ENCODE data around the gene LAMA5. TPM values are rescaled to one million over a fixed set of nuclear protein-coding genes. Genes with fewer than 3 reads are reported as not detected.

Gene LAMA5
- total RNA-seq, 1 experiment from 2014 or later: 321 TPM

DNA sequence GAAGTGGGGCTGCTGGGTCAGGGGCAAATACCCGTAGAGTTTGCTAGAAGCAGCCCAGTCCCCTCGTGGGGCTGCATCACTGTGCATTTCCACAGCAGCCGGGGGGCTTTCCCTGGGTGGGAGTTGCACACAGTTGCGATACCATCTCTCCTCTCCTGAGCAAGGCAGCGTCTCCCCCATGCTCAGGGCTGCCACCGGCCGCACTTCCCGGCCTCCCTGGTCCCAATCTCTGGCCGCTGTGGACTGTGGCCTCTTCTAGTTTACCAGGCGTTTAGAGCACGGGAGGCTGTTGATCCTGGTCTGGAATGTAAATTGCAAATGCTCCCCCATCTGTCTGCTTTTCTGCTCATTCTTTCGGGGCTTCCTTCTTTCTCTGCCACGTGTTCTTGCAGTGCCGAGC, 97.7 kb downstream of the LAMA5 start:
- H3K9me2 ChIP-seq (ENCODE audit: insufficient read depth): no peaks in the 10 kb centered on the region
- ATAC-seq: no peak
- CTCF ChIA-PET: no interaction called here
- TF ChIP-seq FOSL1 (IDR thresholded peaks at IDR 0.05; ENCODE audit: low read depth) (no peak), EGR1 (IDR thresholded peaks at IDR 0.05; ENCODE audit: low read depth) (no peak), SRF (IDR thresholded peaks at IDR 0.05; ENCODE audit: low read depth) (no peak), SIN3A (IDR thresholded peaks at IDR 0.05; ENCODE audit: low read depth) (no peak), SP1 (IDR thresholded peaks at IDR 0.05; ENCODE audit: low read depth) (no peak)
- no peak overlapping the region for H2AFZ ChIP-seq (ENCODE audit: low read depth, low read length, poor library complexity, severe bottlenecking)
- no TSS peak for BruUV-seq (replicated peaks)
- H3K4me3 ChIP-seq (replicated peaks in 1 of 2; ENCODE audit: low read depth in 1 of 2, low read length in 2 of 2): no peak overlapping the region
- H3K9me3 ChIP-seq (ENCODE audit: control insufficient read depth in 1 of 2, insufficient read depth in 1 of 2, low read depth in 1 of 2, low read length in 2 of 2): no peaks in the 10 kb centered on the region
- DNase-seq (ENCODE audit: low read depth, low spot score): no peak
- no peaks in the 10 kb centered on the region for H4K20me1 ChIP-seq (ENCODE audit: insufficient read depth)
- intact Hi-C loops (cut with micrococcal nuclease): no loop called here
- H3K36me3 ChIP-seq (ENCODE audit: control insufficient read depth in 1 of 2, insufficient read depth in 2 of 2, low read length in 2 of 2): peaks cover 0 to 3% of the 10 kb centered on the region in 2 experiments; a peak in 2 of 4 replicates
- no peak overlapping the region for H3K4me2 ChIP-seq (ENCODE audit: low read length)
- POLR2A ChIA-PET: no interaction called here
- RAD21 ChIA-PET (ENCODE audit: low non-redundant PET in 1 of 2, low total read pairs in 2 of 2, uncharacterized antibody in 2 of 2, unreplicated experiment in 2 of 2): no interaction called here
- H3K27ac ChIP-seq (ENCODE audit: low read depth, low read length): no peak overlapping the region
- H3K9ac ChIP-seq (ENCODE audit: low read length): no peak overlapping the region
- no peaks in the 10 kb centered on the region for H3K79me2 ChIP-seq (ENCODE audit: insufficient read depth, low read length)
- no peaks in the 10 kb centered on the region for H3K27me3 ChIP-seq (ENCODE audit: insufficient read depth, low read length)
- H3K4me1 ChIP-seq (ENCODE audit: control insufficient read depth in 1 of 2, insufficient read depth in 2 of 2, low read length in 2 of 2): no peaks in the 10 kb centered on the region

DNA sequence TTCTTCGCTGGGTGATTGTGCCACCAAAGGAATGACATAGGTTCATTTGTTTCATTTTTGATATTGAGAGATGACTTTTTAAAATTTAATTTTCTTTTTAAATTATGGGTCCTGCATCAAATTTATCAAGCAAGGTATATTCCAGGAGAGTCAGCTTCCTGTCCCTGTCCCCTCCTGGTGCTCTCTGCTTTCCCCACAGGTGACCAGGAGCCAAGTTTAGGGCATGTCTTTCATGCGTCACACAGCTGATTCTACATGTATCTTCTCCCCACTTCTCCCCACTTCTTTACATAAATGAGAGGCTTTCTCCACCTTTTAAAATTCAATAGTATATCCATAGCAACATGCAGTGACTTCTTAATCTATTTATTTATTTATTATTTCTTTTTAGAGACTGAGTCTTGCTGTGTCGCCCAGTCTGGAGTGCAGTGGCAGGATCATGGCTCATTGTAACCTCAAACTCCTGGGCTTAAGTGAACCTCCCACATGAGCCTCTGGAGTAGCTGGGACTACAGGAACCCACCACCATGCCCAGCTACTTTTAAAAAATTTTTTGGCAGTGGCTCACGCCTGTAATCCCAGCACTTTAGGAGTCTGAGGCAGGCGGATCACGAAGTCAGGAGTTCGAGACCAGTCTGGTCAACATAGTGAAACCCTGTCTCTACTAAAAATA, 98.7 kb downstream of the LAMA5 start:
- no peak overlapping the region for H2AFZ ChIP-seq (ENCODE audit: low read depth, low read length, poor library complexity, severe bottlenecking)
- CTCF ChIA-PET: no interaction called here
- H3K4me2 ChIP-seq (ENCODE audit: low read length): no peak overlapping the region
- H3K9ac ChIP-seq (ENCODE audit: low read length): no peak overlapping the region
- no peaks in the 10 kb centered on the region for H3K27me3 ChIP-seq (ENCODE audit: insufficient read depth, low read length)
- RAD21 ChIA-PET (ENCODE audit: low non-redundant PET in 1 of 2, low total read pairs in 2 of 2, uncharacterized antibody in 2 of 2, unreplicated experiment in 2 of 2): no interaction called here
- no peaks in the 10 kb centered on the region for H4K20me1 ChIP-seq (ENCODE audit: insufficient read depth)
- BruUV-seq (replicated peaks): no TSS peak
- TF ChIP-seq, protein P1, sequence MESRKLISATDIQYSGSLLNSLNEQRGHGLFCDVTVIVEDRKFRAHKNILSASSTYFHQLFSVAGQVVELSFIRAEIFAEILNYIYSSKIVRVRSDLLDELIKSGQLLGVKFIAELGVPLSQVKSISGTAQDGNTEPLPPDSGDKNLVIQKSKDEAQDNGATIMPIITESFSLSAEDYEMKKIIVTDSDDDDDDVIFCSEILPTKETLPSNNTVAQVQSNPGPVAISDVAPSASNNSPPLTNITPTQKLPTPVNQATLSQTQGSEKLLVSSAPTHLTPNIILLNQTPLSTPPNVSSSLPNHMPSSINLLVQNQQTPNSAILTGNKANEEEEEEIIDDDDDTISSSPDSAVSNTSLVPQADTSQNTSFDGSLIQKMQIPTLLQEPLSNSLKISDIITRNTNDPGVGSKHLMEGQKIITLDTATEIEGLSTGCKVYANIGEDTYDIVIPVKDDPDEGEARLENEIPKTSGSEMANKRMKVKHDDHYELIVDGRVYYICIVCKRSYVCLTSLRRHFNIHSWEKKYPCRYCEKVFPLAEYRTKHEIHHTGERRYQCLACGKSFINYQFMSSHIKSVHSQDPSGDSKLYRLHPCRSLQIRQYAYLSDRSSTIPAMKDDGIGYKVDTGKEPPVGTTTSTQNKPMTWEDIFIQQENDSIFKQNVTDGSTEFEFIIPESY (IDR thresholded peaks at IDR 0.05; ENCODE audit: extremely low read depth, insufficient replicate concordance, low read length): no peak
- H3K9me3 ChIP-seq (ENCODE audit: control insufficient read depth in 1 of 2, insufficient read depth in 1 of 2, low read depth in 1 of 2, low read length in 2 of 2): no peaks in the 10 kb centered on the region
- H3K79me2 ChIP-seq (ENCODE audit: insufficient read depth, low read length): no peaks in the 10 kb centered on the region
- no peaks in the 10 kb centered on the region for H3K36me3 ChIP-seq (ENCODE audit: control insufficient read depth in 1 of 2, insufficient read depth in 2 of 2, low read length in 2 of 2)
- DNase-seq (ENCODE audit: low read depth, low spot score): no peak
- H3K4me1 ChIP-seq (ENCODE audit: control insufficient read depth in 1 of 2, insufficient read depth in 2 of 2, low read length in 2 of 2): no peaks in the 10 kb centered on the region
- intact Hi-C loops (cut with micrococcal nuclease): no loop called here
- no peaks in the 10 kb centered on the region for H3K9me2 ChIP-seq (ENCODE audit: insufficient read depth)
- no peak overlapping the region for H3K4me3 ChIP-seq (replicated peaks in 1 of 2; ENCODE audit: low read depth in 1 of 2, low read length in 2 of 2)
- no peak for ATAC-seq
- H3K27ac ChIP-seq (ENCODE audit: low read depth, low read length): no peak overlapping the region
- POLR2A ChIA-PET: no interaction called here
